Measurements from ENCODE around the gene NR2F2. TPM values are rescaled to one million over a fixed set of nuclear protein-coding genes. Genes with fewer than 3 reads are reported as not detected.

The NR2F2 gene
- total RNA-seq, 1 donor from 2014 or later = 19.1 TPM

GRCh38 chr15:96331144-96331944, 844 bp downstream of the NR2F2 start:
- H3K36me3 ChIP-seq (ENCODE audit: control insufficient read depth, insufficient read depth, low read length) = peaks cover 13% of the 10 kb centered on the region
- peak overlapping the region; percentile 77 for H3K4me3 ChIP-seq (ENCODE audit: low read depth, low read length)
- DNase-seq (ENCODE audit: low read depth) = no peak
- TF ChIP-seq CTCF (IDR thresholded peaks at IDR 0.05; ENCODE audit: insufficient read depth, low read length, poor library complexity, severe bottlenecking) = no peak
- H3K27me3 ChIP-seq (ENCODE audit: control insufficient read depth, insufficient read depth, low read length) = no peaks in the 10 kb centered on the region

- no peak for DNase-seq (ENCODE audit: low read depth)
- H3K36me3 ChIP-seq (ENCODE audit: control insufficient read depth, insufficient read depth, low read length) = peaks cover 13% of the 10 kb centered on the region
- peak overlapping the region; percentile 69 for H3K4me3 ChIP-seq (ENCODE audit: low read depth, low read length)
- H3K27me3 ChIP-seq (ENCODE audit: control insufficient read depth, insufficient read depth, low read length) = no peaks in the 10 kb centered on the region
- no peak for TF ChIP-seq CTCF (IDR thresholded peaks at IDR 0.05; ENCODE audit: insufficient read depth, low read length, poor library complexity, severe bottlenecking)
Measured at GRCh38 chr15:96331945-96332636, 1.6 kb downstream of the NR2F2 start.

GRCh38 chr15:96332637-96333121, 2.2 kb downstream of the NR2F2 start:
- no peak for TF ChIP-seq CTCF (IDR thresholded peaks at IDR 0.05; ENCODE audit: insufficient read depth, low read length, poor library complexity, severe bottlenecking)
- H3K27me3 ChIP-seq (ENCODE audit: control insufficient read depth, insufficient read depth, low read length) = no peaks in the 10 kb centered on the region
- H3K36me3 ChIP-seq (ENCODE audit: control insufficient read depth, insufficient read depth, low read length) = peaks cover 13% of the 10 kb centered on the region

DNA sequence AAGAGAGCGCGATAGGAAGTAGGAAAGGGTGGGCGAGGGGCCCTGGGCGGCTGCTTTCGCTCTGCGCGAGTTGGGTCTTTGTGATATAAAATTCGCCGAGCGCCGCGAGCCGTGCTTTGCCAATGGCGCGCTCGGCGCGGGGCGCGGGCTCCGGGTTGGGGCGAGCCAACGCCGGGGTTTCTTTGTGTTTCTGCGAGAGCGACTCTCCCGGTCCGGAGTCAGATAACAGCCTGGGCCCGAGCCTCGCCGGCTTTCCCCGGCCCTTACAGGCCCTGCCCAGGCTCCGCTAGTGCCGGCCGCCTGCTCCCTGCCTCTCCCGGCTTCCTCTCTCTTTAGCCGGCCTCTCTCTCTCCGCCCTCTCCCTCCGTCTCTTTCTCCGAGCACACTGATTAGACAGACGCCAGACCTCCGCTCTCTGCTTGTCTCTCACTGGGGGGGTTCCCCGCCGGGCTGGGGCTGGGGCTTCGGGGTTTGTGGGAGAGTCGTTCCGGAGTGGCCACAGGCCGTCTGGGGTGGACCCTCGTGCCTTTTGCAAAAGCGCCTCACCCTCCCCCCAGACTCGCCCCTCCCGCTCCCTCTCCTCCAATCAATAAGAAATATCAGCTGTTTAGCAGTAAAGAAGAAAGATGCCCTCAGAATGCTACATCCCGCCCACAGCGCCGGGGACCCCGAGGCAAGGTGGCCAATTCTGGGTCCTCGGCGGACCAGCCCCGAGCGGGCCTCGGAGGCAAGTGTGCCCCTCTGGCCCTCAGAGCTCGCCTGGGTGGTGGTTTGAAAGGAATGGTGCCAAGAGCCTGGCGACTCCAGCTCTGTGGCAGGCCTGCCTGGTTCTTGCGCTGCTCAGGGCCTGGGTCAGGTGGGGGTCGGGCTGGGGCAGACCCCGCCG, 2.9 kb downstream of the NR2F2 start:
- peaks cover 13% of the 10 kb centered on the region for H3K36me3 ChIP-seq (ENCODE audit: control insufficient read depth, insufficient read depth, low read length)
- no peak for DNase-seq (ENCODE audit: low read depth)
- H3K27me3 ChIP-seq (ENCODE audit: control insufficient read depth, insufficient read depth, low read length) = no peaks in the 10 kb centered on the region
- TF ChIP-seq CTCF (IDR thresholded peaks at IDR 0.05; ENCODE audit: insufficient read depth, low read length, poor library complexity, severe bottlenecking) = no peak
- peak overlapping the region; percentile 69 for H3K4me3 ChIP-seq (ENCODE audit: low read depth, low read length)

More at GRCh38 chr15:96332637-96333121, 2.2 kb downstream of the NR2F2 start:
- no peak for DNase-seq (ENCODE audit: low read depth)
- peak overlapping the region; percentile 69 for H3K4me3 ChIP-seq (ENCODE audit: low read depth, low read length)

- Histone ChIP-seq H3K27me3 (ENCODE audit: control insufficient read depth, insufficient read depth, low read length) (no peaks in the 10 kb centered on the region), H3K4me3 (ENCODE audit: low read depth, low read length) (peak overlapping the region; percentile 69), H3K36me3 (ENCODE audit: control insufficient read depth, insufficient read depth, low read length) (peaks cover 13% of the 10 kb centered on the region)
- DNase-seq (ENCODE audit: low read depth) = no peak
- TF ChIP-seq CTCF (IDR thresholded peaks at IDR 0.05; ENCODE audit: insufficient read depth, low read length, poor library complexity, severe bottlenecking) = no peak
Measured at GRCh38 chr15:96334017-96334704, 3.7 kb downstream of the NR2F2 start.
